COLO829 (cell line): Measurements from ENCODE around the gene OR6Q1.

ENCODE experiments used
- DNase-seq: peaks from one replicate; pipeline ENCODE4 v3.0.0; 2012; ENCODE audit warnings: low spot score

The OR6Q1 gene

DNA sequence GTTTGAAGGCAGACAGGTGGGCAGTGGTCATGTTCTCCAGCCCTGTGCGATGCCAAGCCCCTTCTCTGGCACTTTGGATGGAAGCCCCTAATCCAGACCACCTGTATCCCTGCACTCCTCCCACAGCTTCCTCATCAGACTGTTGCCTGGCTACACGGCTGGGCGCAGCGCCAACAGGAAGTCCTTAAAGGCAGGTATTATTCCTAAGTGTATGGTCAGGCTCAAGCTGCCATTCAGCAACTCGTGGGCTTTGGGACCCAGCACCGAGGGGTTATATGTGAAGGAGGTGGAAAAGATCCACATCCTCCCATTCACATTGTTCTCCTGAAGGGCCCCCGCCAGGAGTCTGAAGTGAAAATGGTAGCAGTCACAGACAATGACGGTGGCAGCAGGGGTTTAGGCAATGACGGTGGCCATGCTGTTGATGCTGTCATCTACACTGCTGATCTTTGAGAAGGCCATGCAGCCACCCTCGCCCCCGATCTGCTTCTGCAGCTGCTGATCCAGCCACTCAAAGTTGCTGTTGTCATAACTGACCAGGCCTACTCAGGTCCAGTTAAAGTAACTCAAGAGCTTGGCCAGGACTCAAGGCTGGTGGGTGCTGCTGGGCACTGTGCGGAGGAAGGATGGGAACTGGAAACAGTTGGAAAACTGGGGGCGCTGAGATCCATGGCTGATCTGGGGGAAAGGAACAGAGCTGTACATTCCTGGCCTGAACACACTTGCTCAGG is 27.7 kb downstream of the OR6Q1 start:
- DNase-seq, result no peak

DNA sequence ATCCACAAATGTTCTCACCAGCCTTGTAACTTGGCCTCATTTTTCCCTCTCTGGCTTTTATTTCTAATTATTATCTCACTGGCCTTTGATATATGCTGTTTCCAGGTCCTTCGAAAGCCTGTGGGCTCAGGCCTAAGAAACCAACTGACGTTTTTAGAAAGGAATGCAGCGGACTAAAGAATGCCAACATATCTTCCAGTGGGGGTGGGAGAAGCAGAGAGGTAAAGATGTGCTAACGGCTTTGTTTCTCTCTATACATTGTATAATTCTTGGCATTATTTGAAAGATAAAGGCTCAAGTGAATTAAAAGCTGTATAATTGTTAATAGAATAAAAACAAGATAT is 28.2 kb downstream of the OR6Q1 start:
- no peak for DNase-seq

DNA sequence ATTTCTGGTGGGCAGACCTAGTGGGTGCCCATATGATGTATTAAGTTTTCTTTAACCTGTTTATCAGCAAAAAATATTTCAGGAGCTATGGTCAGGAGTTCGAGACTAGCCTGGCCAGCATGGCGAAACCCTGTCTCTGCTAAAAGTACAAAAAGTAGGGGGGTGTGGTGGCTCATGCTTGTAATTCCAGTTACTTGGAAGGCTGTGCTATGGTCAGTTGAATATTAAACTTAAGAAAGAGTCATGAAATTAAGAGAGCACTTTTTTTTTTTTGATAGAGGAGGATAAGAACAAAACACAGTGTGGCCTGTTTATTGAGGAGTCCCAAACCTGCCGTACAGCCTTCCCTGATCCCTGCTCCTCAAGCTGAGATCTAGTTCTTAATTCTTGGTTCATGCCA is 29.8 kb downstream of the OR6Q1 start:
- no peak for DNase-seq

DNA sequence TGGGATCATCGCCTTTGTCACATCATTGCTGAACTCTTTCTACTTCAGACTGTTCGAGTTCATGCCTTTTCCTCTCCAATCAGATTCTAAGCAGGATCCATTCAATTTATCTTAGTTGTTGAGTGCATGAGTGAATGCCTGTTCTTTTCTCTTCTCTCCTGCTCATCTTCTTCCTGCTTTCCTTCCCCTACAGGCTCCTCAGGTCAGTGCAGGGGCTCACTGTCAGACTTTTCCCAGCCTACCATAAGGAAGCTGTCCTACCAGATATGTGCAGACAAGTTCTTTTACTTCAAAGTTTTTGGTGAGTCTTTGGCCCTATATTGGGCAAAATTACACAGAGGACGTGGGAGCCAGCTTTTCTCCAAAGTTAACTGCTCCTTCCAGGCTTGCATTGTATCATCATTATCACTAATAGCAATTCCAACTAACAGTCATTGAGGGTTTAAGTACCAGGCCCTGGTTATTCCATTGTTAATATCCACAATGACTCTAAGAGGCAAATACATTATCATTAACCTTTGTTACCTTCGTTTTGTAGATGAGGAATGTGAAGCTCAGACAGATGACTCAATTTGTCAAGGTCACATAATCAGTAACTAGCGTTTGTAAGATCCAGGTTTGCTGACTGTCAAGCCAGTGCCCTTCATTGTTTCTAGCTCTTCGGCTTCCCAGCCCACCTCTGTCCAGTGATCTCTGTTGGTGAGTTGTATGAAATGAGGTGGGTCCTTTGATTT is 30.4 kb downstream of the OR6Q1 start:
- DNase-seq, result no peak

DNA sequence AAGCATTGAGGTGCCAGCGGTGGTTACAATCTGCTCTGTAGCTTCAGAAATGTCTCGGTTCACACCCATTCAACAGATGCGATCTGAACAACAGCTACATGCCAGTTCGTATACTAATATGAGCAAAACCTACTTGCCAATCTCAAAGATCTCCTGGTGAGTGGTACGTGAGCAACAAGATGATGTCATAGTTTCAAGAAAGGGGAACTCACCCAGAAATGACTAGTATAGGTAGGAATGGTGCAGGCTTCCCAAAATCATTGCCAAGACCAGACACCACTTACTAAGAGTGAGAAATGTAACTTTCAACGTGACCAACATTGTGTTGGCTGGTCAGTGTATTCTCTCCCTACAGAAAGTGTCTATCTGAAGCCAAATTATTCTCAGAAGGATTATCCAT is 31.1 kb downstream of the OR6Q1 start:
- no peak for DNase-seq

DNA sequence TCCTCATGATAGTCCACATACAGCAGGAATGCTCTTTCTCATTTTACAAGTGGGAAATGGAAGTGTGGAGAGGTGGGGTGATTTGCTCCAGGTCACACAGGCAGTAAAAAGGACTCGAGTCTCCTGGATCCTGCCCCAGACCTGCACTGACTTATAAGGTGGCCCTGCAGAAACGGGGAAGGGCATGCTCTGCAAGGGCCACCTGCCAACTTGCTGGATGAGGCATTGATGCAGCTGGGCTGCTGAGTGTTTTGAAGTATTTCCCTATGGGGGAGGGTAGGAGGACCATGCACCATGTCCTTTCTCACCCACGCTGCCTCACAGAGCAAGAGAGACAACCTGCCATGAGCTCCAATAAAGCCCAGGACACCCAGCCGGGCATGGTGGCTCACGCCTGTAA is 36.9 kb downstream of the OR6Q1 start:
- no peak for DNase-seq

- DNase-seq, result no peak
These were observed 37.9 kb downstream of the OR6Q1 start for GRCh38 chr11:58068655-58069054.

DNA sequence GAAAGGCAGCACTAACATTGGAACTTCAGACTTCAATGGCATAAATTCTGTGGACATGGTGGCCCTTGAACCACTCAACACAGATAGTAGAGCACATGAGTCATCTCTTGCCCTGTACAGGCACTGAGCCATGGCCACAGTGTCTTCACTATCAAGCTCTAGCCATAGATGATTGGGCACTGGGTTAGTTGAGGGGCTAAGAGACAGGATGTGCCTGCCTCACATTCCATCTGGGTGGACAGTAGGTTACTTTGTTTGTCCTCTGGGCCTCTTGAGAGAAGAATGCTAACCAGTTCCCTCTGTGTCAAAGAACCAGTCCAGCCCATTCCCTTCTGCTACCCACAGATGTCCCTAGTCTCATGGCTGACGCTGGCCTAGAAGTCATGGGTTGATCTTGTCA is 39.8 kb downstream of the OR6Q1 start:
- DNase-seq, result no peak

DNA sequence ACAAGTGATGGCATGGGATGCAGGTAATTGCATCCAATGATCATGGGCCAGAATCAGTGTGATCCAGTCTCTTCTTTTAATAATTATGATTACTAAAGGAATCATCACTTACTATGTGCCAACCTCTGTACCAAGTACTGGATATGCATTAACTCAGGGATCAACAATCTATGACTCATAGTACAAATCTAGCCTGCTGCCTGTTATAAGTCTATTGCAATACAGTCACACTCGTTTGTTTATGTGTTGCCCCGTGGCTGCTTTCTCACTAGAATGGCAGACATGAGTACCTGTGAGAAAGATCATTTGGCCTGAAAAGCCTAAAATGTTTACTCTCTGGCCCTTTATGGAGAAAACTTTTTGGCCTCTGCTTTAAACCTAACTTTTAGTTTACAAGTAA is 45.0 kb downstream of the OR6Q1 start:
- DNase-seq, result no peak
